HEK293T (cell line): ENCODE measurements around the gene PWWP2A.
"Not testable (repeated sequence)": the region's sequence is repeated elsewhere in the genome, so short reads cannot be mapped to it uniquely, and the experiment has no call there.

Experiments
- CTCF ChIA-PET: fragments of 350-600 bp; formaldehyde crosslinking; extraction: SDS; loops from one replicate; lab custom pipeline; 2021; ENCODE audit warnings: antibody characterized with exemption, inconsistent platforms; lab: Yijun Ruan, JAX
- POLR2A ChIA-PET: fragments of 350-600 bp; formaldehyde crosslinking; extraction: SDS; loops from one replicate; lab custom pipeline; 2020; ENCODE audit warnings: antibody characterized with exemption, inconsistent platforms; lab: Yijun Ruan, JAX
- DNase-seq: peaks from one replicate; pipeline ENCODE4 v3.0.0; 2012; ENCODE audit warnings: mixed read lengths; ENCODE audit errors: extremely low spot score
- ARNT ChIP-seq: fragments of 450-650 bp; IDR thresholded peaks from 2 replicates; pipeline ENCODE4 v1.6.1; 2017; ENCODE audit warnings: mild to moderate bottlenecking
- BHLHE40 ChIP-seq: fragments of 450-650 bp; IDR thresholded peaks from 2 replicates; pipeline ENCODE4 v1.6.1; 2016; ENCODE audit warnings: mild to moderate bottlenecking, moderate library complexity, borderline replicate concordance
- CTBP1 ChIP-seq: fragments of 450-650 bp; IDR thresholded peaks from 2 replicates; pipeline ENCODE4 v1.6.1; 2016; ENCODE audit warnings: borderline replicate concordance
- ELF4 ChIP-seq: fragments of 450-650 bp; IDR thresholded peaks from 2 replicates; pipeline ENCODE4 v1.6.1; 2017; ENCODE audit warnings: antibody characterized with exemption
- FOXA1 ChIP-seq: fragments of 450-650 bp; IDR thresholded peaks from 2 replicates; pipeline ENCODE4 v1.6.1; 2016; ENCODE audit warnings: mild to moderate bottlenecking
- FOXK2 ChIP-seq: fragments of 450-650 bp; IDR thresholded peaks from 2 replicates; pipeline ENCODE4 v1.6.1; 2016; ENCODE audit warnings: mild to moderate bottlenecking
- FOXM1 ChIP-seq: fragments of 450-650 bp; IDR thresholded peaks from 2 replicates; pipeline ENCODE4 v1.6.1; 2017; ENCODE audit warnings: mild to moderate bottlenecking, borderline replicate concordance
- HDGF ChIP-seq: fragments of 450-650 bp; IDR thresholded peaks from 2 replicates; pipeline ENCODE4 v1.6.1; 2017; ENCODE audit warnings: antibody characterized with exemption, borderline replicate concordance
- L3MBTL2 ChIP-seq: fragments of 450-650 bp; conservative IDR thresholded peaks from 2 replicates; pipeline ENCODE4 v1.6.1; 2016; ENCODE audit warnings: mild to moderate bottlenecking
- LEF1 ChIP-seq: fragments of 450-650 bp; IDR thresholded peaks from 2 replicates; pipeline ENCODE4 v1.6.1; 2017; ENCODE audit warnings: mild to moderate bottlenecking, borderline replicate concordance
- NFRKB ChIP-seq: fragments of 450-650 bp; IDR thresholded peaks from 2 replicates; pipeline ENCODE4 v1.6.1; 2016; ENCODE audit warnings: mild to moderate bottlenecking, moderate library complexity
- SP1 ChIP-seq: fragments of 450-650 bp; IDR thresholded peaks from 2 replicates; pipeline ENCODE4 v1.6.1; 2017
- SUZ12 ChIP-seq: fragments of 450-650 bp; IDR thresholded peaks from 2 replicates; pipeline ENCODE4 v1.6.1; 2016; ENCODE audit warnings: mild to moderate bottlenecking
- TARDBP ChIP-seq: fragments of 450-650 bp; IDR thresholded peaks from 2 replicates; pipeline ENCODE4 v1.6.1; 2016
- ZNF384 ChIP-seq: fragments of 450-650 bp; IDR thresholded peaks from 2 replicates; pipeline ENCODE4 v1.6.1; 2016
- TF ChIP-seq, protein P1 (sequence below): fragments of 450-650 bp; IDR thresholded peaks from 2 replicates; pipeline ENCODE4 v1.6.1; 2016

The PWWP2A gene

DNA sequence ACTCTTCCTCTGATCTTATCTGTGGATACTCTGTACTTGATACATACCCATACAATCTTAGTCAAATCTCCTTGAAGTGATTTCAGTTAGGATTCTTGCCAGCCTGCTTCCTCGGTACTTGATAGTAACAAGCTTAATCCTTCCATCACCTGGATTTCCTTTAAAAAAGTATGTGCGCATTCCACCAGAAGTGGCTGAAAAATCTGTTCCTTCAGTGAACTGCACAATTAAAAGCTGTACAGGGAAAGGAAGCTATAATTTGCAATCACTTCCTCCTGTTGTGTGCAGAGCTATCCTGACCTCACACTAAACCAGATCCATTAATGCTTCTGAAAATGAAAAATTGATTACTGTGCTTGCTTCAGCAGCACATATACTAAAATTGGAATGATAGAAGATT is 47.3 kb downstream of the PWWP2A start:
- ChIA-PET CTCF (interaction anchor here (1.4 to 2.5 kb wide), 2 partner anchors 9 to 273 kb away, joined by 3 to 9 read pairs; no protein-coding TSS in a partner anchor), POLR2A (no interaction called here)
- TF ChIP-seq LEF1 (no peak), BHLHE40 (no peak), L3MBTL2 (no peak), SP1 (no peak), TARDBP (no peak), FOXA1 (no peak), NFRKB (no peak), ARNT (no peak), SUZ12 (no peak), HDGF (no peak), ELF4 (no peak), ZNF384 (no peak), FOXK2 (no peak), CTBP1 (no peak), FOXM1 (no peak)
- TF ChIP-seq, protein P1, sequence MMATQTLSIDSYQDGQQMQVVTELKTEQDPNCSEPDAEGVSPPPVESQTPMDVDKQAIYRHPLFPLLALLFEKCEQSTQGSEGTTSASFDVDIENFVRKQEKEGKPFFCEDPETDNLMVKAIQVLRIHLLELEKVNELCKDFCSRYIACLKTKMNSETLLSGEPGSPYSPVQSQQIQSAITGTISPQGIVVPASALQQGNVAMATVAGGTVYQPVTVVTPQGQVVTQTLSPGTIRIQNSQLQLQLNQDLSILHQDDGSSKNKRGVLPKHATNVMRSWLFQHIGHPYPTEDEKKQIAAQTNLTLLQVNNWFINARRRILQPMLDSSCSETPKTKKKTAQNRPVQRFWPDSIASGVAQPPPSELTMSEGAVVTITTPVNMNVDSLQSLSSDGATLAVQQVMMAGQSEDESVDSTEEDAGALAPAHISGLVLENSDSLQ = no peak
- no peak for DNase-seq

DNA sequence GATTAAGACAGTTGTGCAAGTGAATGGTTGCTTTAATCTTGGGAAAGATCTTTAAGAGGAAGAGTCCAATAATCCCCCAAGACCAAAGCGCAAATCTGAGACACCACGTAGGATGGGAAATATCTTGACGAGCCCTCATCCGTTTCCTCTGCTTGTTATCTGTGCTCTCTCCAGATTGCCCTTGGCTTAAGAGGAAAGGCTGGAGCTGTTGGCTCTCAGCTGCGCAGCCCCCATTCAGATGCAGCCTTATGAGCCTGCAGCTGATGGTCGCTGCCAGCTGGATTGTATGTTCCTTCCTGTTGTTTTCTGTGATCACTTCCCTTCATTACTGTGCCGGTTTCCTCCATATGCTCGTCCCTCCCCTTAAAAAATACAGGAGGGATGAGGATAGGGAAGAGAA is 47.7 kb downstream of the PWWP2A start:
- POLR2A ChIA-PET = no interaction called here
- TF ChIP-seq, protein P1 = no peak
- no peak for TF ChIP-seq FOXA1
- no peak for TF ChIP-seq NFRKB
- TF ChIP-seq SUZ12 = no peak
- TF ChIP-seq ELF4 = no peak
- TF ChIP-seq BHLHE40 = no peak
- no peak for TF ChIP-seq FOXM1
- no peak for TF ChIP-seq ARNT
- no peak for TF ChIP-seq ZNF384
- CTCF ChIA-PET = interaction anchor here (2.5 kb wide), 1 partner anchor 10 kb away, joined by 9 read pairs; no protein-coding TSS in a partner anchor
- DNase-seq = no peak

GRCh38 chr5:160069120-160069519 is 50.1 kb downstream of the PWWP2A start:
- DNase-seq, POLR2A ChIA-PET: not testable (repeated sequence)
- CTCF ChIA-PET = interaction anchor here (1.2 to 1.3 kb wide), 2 partner anchors 12 to 47 kb away, joined by 5 read pairs; no protein-coding TSS in a partner anchor

DNA sequence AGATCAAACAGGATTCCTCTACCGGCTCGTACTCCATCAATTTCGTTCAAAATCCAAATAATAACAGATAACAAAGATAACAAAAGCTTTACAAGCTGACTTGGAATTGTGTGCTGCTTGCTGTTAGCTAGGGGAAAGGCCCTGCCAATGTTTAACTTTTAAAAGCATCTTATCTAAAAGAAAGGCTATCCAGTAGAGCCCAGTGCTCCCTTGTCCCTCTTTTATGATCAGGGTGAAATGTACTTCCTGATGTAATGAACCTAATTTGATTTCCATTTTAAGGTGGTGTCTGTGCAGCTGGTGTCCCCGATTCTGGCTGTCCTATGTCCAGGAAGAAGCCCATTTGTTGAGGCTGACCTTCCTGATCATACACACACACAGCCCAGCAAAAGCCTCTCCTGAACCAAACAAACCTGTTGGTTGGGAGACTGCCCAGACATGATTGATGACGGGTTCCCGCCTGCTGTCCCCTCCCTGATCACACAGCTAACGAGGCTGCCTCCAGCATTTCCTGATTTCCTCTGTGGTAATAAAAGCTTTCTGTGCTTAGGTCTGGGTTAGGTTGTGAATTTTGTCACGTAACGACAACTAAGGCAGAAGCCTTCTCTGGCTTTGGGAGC is 54.1 kb downstream of the PWWP2A start:
- ChIA-PET POLR2A (no interaction called here), CTCF (no interaction called here)
- TF ChIP-seq ELF4 = no peak
- TF ChIP-seq ARNT = no peak
- TF ChIP-seq BHLHE40 = no peak
- TF ChIP-seq ZNF384 = no peak
- TF ChIP-seq FOXA1 = no peak
- TF ChIP-seq SP1 = no peak
- TF ChIP-seq NFRKB = no peak
- TF ChIP-seq, protein P1 = no peak
- no peak for TF ChIP-seq TARDBP
- TF ChIP-seq FOXK2 = no peak
- no peak for TF ChIP-seq FOXM1
- no peak for TF ChIP-seq SUZ12
- no peak for TF ChIP-seq CTBP1
- TF ChIP-seq L3MBTL2 = no peak
- TF ChIP-seq LEF1 = no peak
- TF ChIP-seq HDGF = no peak
- DNase-seq = no peak

DNA sequence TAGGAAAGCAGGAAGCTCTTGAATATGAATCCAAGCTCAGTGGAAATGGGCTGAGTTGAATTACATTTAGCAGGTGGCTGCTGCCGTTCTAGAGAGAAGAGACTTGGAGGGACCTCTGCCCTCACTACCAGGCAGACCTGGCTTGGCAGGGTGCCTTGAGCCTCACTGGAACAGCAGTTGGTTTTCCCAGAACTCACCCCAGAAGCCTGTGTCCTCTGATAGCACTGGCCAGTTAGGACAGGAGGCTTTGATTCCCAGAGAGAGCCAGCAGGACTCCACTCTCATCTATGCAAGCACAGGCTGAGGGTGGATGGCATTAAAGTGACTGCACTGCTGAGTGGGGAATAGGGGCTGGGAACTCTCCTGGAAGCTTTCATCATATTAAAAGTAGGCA is 54.8 kb downstream of the PWWP2A start:
- ChIA-PET CTCF (no interaction called here), POLR2A (no interaction called here)
- TF ChIP-seq L3MBTL2 (no peak), FOXA1 (no peak), ELF4 (no peak), FOXK2 (no peak), LEF1 (no peak), HDGF (no peak), SP1 (no peak), NFRKB (no peak), ARNT (no peak), TARDBP (no peak), BHLHE40 (no peak), ZNF384 (no peak), FOXM1 (no peak), CTBP1 (no peak)
- TF ChIP-seq, protein P1 = no peak
- DNase-seq = no peak

GRCh38 chr5:160061770-160062169 is 57.5 kb downstream of the PWWP2A start:
- TF ChIP-seq SP1 (no peak), SUZ12 (no peak), NFRKB (no peak), TARDBP (no peak), CTBP1 (no peak), FOXM1 (no peak), ELF4 (no peak), LEF1 (no peak), FOXA1 (no peak), FOXK2 (no peak), ZNF384 (no peak), ARNT (no peak), HDGF (no peak), BHLHE40 (no peak), L3MBTL2 (no peak)
- TF ChIP-seq, protein P1 = no peak
- POLR2A ChIA-PET = no interaction called here
- CTCF ChIA-PET = interaction anchor here (0.6 to 1.0 kb wide), 2 partner anchors 53 to 75 kb away, joined by 3 read pairs; partner anchors contain the start of gene TTC1
- no peak for DNase-seq
